HCT116 (cell line): ENCODE measurements around the gene ABHD4.

Experiments
- POLR2A ChIP-seq: IDR thresholded peaks from 2 replicates; pipeline ENCODE4 v1.7.0; 2011; ENCODE audit warnings: borderline replicate concordance; ENCODE audit not compliant: insufficient read depth, insufficient read length; ENCODE audit errors: extremely low read depth
- POLR2AphosphoS5 ChIP-seq: IDR thresholded peaks from 2 replicates; pipeline ENCODE4 v1.6.1; 2011; ENCODE audit warnings: mild to moderate bottlenecking, low read depth, low read length, moderate library complexity

DNA sequence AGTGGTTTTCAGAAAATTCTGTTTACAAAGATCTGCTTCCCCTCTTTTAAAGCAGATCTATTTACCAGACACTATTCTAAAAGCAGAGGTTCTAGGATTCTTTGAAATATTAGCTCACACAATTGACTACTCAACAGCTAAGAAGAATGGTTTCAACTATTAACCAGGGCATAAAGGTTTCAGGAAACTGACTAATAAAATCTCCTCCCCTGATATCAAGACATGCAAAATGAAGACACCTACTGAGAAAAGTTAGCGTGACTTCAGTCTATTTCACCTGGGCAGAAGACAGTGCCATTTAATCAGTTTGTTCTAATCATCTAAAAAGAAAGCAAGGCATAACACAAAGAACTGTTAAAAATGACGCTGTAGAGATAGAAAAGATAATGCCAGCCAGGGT is 31.3 kb upstream of the ABHD4 start:
- TF ChIP-seq POLR2AphosphoS5, result no peak
- no peak for TF ChIP-seq POLR2A
